Right renal pelvis (tissue), 4 donors: ENCODE data around the gene GJC2. TPM values are rescaled to one million over a fixed set of nuclear protein-coding genes. Genes with fewer than 3 reads are reported as not detected.
"Not testable (repeated sequence)": the region's sequence is repeated elsewhere in the genome, so short reads cannot be mapped to it uniquely, and the experiment has no call there.

Experiments
- DNase-seq, 4 donors: peaks; one replicate each; pipeline ENCODE4 v3.0.0-alpha.2; 2013; ENCODE audit warnings: low read depth in 4 of 4, low spot score in 3 of 4, missing footprints in 1 of 4
- polyA plus RNA-seq, 4 donors: library from polyadenylated mRNA; unstranded; fragments of 120-200 nt; gene quantifications; one replicate each; pipeline ENCODE4 v1.2.1, GENCODE V29; 2013; ENCODE audit not compliant: insufficient read length in 4 of 4

GJC2 gene
- 1 to 10 TPM in 1 of 4 donors, under 1 TPM in 3; 0.56 to 1.2 (median 0.63) TPM for polyA plus RNA-seq

DNA sequence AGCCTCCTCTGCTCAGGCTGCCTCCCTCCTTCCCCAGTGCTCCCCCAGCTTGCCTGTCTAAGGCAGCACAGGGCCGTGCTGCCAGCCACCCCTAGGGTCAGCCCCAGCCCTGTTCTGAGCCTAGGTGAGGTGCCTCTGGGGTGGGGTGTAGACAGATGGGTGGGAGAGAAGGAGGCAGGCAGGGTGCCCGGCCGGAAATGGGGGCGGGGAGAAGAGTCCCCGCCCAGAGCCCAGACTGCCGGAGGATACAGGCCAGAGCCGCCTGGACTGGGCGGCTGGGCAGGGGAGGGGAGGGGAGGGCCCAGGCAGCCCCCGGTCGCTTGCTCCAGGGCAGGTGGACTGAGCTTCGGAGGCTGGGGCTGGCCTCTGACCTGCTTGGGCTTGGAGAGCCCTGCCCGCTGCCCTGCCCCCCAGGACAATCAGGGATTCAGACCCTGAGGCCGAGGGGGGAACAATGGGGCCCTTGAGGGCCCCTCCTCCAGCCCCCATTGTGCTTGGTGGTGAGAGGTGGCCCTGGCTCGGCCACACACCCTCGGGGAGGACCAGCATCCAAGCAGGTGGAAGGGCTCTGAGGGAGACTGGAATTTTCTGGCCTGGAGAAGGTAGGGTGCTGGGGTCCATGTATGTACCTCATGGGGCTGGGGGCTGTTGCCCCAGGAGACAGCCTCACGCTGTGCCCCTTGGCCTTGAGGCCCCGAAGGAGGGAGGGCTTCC is at the start of gene GJC2:
Gene GJC2, plus strand, starts transcription at position 525 of the 714 bp plus-strand sequence. CDS start 7,829 bp downstream, outside the sequence.
- no peak for DNase-seq

DNA sequence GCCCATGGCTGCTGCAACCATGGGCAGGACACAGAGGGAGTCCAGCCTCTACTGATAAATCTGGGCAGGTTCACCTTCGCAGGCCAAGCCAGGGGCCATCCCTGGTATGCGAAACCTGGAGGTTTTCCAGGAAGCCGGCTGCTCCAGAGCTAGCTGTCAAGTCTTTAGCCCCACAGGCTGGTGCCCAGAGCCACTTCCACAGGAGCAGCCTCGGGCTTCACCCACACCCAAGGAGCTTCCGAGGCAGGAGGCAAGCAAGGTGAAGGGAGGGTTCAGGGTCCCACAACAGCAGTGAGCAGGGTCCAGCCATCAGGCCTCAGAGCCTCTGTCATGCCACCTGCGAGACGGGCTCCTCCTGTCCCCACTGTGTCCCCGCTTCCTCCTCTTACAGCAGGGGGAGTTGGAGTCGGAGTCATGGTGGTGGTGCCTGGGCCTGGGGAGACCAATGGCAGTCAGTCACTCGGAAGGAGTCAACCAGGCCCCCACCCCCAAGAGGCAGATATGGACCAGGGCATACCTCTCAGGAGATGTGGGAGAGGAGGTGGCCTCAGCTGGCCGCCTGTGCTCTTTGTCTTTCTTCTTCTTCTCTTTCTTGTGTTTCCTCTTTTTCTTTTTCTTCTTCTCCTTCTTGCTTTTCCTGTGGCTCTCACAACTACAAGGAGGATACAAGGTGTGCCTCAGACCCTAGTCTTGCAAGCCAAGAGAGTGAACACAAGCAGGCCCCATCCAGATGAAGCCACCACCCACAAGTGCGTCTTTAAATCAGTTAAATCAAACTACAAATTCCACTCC is 48.7 kb upstream of the GJC2 start:
- DNase-seq: no peak

DNA sequence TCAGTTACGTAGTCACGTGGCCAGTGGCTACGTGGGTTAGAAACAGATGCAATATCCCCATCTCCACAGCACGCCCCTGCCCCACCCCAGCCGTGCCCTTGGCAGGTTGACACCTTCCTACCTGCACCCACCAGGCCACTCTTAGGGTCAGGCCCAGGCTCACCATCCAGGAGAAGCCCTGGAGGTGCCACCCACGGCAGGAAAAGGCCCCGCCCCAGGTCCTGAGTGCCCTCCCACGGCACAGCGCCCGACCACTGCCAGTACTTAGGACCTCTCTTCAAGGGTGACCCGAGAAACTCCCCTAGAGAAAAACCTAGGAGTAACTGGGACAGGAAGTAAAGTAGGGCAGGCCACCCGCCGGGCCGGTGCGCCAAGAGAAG is 48.1 kb upstream of the GJC2 start:
- DNase-seq: no peak

DNA sequence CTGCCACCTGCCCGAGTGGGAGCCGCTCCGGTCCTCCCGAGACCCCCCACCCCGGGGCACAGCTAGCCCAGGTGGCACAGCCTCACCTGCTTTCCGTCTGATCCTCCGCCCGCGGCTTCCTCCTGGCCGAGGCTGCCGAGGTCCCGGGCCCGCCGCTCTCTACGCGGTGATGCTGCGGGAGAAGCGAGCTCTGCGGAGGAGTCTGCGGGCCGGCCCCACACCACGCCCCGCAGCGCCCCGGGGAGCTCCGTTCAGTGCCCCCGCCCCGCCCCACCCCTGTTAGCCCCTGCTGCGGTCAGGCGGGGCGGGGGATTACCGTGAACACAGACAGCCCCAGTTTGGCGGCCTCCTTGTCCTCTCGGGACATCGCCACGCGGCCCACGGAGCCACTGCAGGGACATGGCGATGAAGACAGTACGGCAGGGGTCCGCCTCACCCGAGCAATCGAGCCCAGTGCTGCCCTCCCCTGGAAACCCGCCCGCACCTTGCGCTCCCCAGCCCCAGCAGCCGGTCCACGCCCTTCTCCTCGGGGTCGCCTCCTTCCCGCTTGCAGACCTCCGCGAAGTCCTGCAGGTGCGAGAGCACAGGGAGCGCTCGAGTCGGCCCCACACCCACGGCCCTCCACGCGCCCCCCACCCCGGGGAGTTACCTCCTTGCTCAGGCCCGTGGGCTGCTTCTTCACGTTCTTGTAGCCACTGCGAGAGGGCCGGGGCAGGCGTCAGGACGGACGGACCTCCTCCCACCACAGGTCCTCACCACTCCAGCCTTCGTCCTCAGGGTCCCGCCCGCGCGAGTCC is 47.5 kb upstream of the GJC2 start:
- DNase-seq: no peak

DNA sequence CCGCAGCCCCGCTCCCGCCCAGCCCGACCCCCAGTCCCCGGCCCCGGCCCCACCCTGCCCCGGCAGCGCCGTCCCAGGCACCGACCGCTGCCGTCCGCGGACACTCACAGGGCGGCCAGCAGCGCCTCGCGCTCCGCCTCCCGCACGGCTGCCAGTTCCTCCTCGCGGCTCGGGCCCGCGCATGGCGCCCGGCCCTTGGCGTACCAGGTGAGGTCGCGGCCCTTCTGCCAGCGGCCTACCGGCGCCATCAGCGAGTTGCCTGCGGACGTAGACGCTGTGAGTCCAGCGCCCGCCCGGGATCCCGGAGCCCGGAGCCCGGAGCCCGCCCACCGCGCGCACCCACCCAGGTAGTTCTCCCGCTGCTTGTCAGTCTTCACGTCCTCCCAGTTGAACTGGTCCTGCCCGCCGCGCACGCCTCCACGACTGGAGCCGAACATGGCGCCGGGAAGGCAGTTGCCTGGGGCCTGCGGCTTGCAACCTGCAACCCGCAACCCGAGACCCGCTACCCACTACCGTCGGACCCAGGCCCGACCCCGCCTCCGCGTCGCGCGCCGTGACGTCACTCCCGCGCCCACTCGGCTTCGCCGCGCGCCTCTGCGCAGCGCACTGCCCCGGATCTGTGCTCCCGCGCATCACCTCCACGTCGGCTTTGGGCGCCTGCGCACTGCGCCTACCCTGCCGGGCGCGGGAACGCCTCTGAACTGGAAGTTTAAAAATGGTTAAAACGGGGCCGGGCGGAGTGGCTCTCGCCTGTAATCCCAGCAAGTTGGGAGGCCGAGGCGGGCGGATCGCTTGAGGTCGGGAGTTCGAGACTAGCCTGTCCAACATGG is 46.7 kb upstream of the GJC2 start, which contains the start of gene C1orf35:
Gene C1orf35, minus strand, starts transcription at position 535 of the 830 bp plus-strand sequence. Its CDS starts 98 bp downstream, at position 437.
- DNase-seq: peak; percentile 85 to 95 (median 90)

DNA sequence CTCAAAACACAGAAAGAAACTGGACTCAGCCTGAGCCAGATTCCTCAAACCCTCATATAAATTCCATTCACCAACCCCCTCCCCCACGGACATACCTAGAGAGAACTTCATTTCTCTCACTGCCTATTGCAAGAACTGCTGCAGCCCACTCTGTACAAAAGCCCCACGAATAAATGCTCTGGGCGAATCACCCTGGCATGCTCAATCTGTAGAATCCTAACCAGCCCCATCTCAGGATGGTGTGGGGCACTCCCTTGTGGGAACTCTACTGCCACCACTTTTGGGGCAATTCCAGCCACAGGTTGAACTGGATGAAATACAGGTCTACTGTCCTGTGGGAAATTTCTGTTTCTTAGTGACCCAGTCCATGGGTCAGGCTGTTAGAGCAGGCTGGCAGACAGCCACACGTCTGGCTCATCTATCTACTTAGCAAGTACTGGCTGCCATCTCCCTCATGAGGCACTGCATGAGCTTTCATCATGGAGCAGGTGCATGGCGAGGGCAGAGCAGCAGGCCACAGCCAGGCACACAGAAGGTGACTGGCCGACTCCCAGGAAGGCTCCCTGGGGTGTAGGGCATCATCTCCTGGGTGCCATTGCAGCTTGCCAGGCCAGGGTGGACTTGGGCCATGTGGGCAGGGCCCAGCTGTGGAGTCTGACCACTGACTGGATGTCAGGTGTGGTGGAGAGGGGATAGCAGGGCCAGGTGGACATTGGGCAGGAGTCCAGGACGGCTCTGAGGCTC is 45.0 kb upstream of the GJC2 start:
- DNase-seq: no peak

DNA sequence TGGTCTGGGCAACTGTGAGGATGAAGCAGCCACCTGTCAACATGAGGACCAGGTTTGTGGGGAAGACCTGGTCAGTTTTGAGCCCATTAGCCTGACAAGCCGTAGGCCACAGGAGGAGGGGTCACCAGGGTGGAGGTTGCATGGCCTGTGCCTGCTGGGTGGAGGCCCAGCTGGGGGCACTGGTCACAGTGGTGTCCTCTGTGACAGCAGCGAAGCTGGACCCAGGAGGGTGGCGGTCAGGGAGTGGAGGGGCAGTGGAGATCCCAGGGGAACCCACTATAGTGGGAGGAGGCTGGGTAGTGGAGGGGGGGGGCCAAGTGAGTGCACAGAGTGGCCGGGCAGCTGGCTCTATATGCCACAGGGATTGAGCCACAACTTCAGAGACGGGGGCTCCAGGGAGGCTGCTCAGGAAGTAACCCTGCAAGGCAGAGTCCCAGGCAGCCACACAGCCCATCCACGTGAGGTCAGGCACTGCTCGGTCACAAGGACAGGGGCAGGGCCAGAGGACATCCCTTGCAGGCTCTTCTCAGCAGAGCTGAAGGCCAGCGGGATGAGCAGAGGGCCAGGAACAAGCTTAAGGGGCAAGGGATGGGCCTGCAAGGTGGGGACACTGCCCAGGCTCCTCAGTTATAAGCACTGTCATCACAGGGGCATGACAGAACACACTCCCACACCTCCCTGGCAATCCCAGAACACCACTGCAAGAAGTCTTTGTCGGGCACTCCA is 44.3 kb upstream of the GJC2 start:
- no peak for DNase-seq

DNA sequence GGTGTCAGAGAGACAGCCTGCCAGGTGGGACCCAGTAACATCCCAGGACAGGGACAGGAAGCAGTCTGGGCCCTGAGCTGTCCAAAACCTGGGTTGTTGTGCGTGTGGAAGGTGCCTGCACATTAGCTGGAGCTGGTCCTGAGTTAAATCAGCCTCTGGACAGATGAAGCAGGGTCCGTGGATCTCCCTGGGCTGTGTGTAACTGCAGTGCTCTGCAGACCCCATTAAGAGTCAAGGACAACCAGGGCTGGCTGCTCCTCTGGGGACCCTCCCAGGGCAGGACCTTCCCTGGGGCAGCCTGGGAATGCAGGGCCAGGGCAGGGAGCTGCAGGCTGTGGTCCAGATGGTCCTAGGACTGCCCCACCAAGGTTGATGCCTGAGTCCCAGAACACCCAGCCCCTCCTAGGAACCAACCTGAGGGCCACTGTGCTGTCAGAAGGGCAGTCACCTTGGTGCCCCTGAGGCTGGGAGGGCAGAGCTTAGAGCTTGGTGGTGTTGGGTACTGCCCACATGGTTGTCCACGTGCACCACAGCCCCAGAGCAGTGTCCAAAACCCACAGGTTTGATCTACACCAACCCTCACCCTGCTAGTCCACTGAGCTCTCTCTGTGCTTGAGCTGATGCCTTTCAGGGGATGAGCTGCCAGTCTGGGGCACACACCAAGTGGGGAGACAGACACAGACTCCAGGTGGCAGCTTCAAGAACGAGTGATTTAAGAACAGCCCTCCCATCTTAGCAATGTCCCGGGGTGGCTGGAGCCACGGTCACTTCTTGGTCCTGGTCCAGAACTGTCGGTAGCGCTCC is 43.5 kb upstream of the GJC2 start:
- DNase-seq: no peak

DNA sequence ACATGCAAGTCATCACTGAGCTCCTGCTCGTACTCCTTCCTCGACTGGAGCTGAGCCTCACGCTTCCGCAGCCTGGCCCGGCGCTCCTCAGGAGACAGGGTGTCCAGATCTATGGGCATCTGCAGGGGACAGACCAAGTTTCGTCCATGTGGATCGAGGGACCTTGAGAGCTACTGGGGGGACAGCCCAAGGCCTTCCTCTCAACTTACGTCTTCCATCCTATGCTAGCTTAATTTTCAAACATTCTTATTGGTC is 43.0 kb upstream of the GJC2 start:
- DNase-seq: no peak

DNA sequence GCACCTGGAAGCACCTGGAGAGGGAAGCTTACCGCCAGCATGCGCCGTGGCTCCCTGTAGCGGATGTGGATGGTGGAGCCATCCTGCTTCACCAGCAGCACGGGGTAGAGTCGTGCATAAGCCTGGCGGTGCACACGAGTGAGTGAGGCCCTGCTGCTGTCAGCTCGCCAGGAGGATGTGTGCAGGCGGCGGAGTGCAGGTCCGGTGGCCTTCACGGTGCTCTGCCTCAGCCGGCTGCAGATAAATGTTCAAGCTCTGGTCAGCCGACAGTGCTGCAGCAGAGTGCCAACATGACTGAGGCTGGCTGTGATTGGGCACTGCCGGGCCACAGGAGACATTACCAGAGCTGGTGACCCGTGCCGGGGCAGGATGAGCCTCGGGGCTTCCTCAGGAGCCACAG is 42.1 kb upstream of the GJC2 start:
- no peak for DNase-seq

DNA sequence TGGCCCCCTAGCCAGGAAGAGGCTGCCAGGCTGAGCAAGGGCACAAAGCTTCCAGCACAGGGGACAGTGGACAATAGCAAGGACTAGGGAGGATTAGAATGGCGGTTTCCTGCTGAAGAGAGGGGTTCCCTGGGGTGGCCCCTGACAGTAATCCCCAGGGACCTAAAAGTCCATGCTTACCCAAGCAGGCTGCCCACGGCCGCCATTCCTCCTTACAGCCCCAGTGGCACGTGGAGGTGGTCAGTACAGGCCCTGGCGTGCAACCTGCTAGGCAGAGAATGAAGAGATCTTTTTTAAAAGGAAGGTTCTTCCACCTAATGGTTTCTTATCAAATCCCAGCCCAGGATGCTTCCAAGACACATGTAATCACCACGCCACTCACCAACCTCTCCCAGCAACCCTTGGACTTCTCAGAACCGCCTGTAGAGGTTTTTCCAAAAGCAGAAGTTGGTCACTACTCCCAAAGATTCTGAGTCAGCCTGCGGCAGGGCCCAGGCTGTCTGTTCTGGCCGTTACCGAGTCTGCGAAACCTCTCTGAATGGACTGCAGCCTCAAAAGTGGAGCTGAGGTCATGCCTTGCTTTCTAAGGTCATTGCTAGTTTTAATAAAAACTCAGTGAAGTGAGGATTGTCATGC is 41.6 kb upstream of the GJC2 start:
- DNase-seq: no peak

DNA sequence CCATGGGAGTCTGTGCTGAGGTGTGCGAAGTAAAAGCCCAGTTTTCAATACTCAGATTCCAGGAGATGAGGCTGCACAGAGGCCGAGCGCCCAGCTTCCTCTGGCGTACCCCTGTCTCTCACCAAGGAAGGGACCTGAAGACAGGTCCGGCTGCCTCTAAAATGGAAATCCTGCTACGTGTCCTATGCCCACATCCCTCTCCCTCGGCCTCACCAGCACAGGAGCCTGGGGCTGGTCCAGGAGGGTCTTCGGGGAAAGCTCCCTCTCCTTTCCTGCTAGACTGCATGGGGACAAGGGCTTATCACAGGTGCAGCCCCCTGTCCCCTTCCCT is 41.0 kb upstream of the GJC2 start:
- DNase-seq: no peak

DNA sequence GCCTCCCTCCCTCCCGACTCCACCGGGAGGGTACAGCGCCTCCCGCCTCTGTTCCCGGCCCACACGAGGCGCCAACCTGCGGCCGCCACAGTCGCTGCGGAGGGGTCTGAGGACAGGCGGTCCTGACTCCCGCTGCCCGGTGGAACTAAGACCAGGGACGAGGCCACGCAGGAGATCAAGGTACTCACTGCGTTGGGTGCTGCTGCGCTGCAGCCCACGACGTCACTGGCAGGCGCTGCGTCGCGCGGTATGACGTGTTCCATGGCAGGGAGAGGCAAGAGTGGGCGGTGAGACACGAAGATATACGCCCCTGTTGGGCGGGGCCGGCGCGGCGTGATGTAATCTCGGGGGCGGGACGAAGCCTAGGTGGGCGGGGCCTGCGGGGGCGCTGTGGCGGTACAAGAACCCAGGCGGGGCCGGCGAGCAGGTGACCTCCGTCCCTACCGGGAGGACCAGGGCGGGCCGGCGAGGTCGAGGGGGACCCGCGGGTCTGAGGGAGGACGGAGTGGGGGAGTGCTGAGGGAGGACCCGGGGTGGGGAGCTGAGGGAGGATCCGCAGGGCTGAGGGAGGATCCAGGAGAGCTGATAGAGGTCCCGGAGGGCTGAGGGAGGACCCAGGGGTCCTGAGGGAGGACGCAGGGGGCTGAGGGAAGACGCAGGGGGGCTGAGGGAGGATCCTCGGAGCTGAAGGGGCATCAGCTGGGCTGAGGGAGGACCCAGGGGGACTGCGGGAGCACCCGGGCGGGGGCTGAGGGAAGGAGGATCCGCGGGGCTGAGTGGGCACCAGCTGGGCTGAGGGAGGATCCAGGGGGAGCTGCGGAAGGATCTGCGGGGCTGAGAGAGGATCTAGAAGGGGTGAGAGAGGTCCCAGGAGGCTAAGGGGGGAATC is 40.4 kb upstream of the GJC2 start, which contains the start of gene MRPL55:
Gene MRPL55, minus strand, starts transcription at position 227 of the 889 bp plus-strand sequence. CDS start 1,039 bp downstream, outside the sequence.
- peak; percentile 93 to 99 (median 94) for DNase-seq

DNA sequence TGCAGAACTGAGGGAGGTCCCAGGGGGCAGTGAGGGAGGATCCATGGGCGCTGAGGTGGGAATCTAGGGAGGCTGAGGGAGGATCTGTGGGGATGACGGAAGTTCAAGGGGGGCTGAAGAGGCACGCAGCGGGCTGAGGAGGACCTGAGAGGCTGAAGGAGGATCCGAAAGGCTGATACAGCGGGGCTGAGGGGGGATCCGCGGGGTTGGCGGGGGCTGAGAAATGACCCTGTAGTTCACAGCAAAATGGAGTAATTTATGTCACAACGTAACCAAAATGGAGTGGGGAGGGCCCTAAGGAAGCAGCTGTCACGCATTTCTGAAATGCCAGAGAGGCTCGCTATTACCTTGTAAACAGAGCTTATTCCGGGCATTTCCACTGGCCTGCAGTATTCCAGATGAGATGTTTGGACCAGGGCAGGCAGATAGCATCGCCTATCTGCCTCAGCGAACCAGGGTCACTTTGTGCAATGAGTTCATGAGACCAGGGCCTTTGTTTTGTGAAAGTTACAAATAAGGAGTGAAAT is 39.7 kb upstream of the GJC2 start:
- peak in 2 of 4 donors; percentile 19 to 25 for DNase-seq

DNA sequence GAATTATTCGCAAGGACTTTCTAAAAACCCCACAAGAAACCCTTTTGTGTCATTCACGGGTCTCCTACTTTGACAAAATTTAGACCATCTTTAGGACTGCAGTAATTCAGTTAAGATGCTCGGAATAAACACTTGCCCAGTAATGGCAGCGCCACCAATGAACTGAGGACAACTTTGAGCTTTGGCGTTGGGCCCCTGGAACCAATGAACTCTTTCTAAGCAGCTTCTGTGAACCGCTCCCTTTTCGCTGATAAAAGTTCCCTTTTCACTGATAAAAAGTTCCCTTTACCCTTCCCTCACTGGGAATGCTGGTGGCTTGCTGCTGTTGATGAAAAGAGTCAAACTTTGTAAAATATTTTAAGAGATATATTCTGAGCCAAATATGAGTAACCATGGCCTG is 39.2 kb upstream of the GJC2 start:
- DNase-seq: no peak

DNA sequence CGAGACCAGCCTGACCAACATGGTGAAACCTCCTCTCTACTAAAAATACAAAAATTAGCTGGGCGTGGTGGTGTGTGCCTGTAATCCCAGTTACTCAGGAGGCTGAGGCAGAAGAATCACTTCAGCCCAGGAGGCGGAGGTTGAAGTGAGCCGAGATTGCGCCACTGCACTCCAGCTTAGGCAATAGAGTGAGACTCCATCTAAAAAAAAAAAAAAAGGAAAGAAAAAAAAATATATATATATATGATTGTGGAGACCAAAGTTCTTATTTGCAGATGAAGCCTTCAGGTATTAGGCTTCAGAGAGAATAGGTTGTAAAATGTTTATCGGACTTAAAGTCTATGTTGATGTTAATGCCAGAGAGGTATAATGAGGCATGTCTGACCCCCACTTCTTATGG is 38.4 kb upstream of the GJC2 start:
- not testable (repeated sequence) for DNase-seq

DNA sequence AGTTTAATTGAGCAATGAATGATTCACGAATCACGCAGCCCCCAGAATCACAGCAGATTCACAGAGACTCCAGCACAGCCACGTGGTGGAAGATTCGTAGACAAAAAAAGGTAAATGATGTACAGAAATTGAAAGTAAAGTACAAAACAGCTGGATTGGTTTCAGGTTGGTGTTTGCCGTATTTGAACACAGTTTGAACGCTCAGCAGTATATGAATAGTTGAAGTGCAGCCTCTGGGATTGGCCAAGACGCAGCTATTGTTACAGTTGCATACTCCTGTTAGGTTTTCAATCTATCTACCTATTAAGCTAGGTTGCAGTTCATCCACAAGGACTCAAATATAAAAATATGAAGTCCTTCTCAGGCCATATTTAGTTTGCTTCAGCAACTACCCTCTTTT is 37.6 kb upstream of the GJC2 start:
- DNase-seq: no peak
